GM18519 (cell line): ENCODE data around the gene CAPN11.

ENCODE experiments used
- ATAC-seq: cut with Tn5 transposase; IDR thresholded peaks from one replicate; pipeline ENCODE4 v1.9.1; 2021; ENCODE audit warnings: mild to moderate bottlenecking, moderate library complexity; ENCODE audit not compliant: unreplicated experiment, low FRiP score

The CAPN11 gene

DNA sequence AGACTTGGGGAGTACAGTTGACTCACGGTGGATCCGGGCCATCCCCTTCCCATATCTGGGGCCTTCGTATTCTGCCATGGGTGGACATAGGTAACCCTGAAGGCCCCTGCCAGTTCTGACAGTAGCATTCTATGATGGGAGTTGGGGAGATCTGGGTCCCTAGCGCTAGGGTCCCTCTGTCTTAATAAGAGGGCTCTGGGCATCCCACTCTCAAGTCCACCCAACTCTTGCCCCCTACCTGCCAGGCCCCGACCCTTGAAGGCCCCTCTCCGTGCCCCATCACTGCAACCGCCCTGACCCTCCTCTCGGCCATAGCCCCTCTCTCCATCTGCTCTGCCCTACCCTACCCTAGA lies 6.5 kb upstream of the CAPN11 start:
- ATAC-seq, result no peak

DNA sequence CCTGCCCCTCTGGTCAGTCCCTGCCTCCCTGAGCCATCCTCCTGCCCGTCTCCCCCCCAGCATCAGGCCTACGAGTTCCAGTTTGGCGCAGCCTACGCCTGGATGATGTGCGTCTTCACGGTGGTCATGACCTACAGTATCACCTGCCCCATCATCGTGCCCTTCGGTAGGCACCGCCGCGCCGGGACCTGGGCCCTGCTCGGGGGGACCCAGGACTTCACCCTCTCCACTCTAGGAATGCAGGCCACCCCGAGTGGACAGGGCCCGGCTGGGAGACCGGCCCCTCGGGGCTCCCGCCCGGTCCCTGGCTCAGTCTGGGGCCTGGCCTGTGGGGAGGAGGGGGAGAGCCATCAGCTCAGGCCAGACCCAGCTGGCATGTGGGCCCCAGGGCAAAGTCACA lies 6.1 kb upstream of the CAPN11 start:
- ATAC-seq, result no peak

DNA sequence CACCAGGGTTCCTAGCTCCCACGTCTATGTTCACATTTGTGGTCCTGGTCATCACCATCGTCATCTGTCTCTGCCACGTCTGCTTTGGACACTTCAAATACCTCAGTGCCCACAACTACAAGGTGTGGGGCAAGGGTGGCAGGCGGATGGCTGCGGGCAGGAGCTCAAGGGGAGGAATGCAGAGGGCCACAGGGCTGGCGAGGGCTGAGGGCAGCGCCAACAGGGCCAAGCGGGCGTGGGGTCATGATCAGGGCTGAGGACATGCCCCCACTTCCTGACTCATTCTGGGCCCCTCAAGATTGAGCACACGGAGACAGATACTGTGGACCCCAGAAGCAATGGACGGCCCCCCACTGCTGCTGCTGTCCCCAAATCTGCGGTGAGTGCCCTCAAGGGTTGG lies 4.6 kb upstream of the CAPN11 start:
- ATAC-seq, result no peak

DNA sequence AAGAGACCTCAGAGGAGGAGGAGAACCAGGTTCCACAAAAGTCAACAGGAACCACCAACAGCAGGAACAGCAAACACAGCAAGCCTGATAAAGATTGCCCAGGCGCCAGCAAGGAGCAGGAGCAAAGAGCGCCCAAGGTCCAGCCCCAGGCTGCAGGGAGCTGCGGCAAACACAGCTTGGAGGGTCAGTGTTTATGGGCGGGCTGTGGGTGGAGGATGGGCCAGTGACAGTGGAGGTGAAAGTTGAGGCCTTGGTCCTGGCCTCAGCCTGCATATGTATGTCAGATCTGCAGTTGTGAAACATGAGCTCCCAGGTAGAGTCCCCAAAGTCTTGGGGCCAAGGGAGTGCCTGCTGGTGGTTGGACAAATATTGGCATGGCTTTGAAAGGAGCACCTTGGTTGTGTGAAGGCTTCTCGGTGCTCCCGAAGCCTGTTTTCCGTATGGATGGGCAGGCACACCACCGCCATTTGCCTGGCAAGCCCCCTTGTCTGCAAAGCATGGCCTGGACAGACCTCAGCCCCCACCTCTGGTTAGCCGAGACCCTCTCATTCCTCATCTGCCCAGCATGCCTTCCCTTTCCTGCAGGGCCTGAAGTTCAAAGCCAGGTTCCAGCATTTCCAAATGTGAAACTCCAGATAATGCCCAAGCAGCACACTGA lies 2.0 kb upstream of the CAPN11 start:
- no peak for ATAC-seq

DNA sequence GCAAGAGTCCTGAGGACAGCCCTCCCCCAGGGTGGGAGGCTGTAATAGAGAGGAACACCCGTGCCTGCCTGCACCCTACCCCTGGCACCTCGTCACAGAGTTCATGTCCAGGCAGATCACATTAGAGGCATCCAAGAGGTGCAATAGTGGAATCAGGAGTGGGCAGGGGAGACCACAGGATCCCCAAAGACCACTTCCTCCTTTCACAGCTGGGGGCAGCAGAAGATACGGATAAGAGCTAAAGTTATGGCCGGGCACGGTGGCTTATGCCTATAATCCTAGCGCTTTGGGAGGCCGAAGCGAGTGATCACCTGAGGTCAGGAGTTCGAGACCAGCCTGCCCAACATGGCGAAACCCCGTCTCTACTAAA lies 1.5 kb upstream of the CAPN11 start:
- no peak for ATAC-seq

DNA sequence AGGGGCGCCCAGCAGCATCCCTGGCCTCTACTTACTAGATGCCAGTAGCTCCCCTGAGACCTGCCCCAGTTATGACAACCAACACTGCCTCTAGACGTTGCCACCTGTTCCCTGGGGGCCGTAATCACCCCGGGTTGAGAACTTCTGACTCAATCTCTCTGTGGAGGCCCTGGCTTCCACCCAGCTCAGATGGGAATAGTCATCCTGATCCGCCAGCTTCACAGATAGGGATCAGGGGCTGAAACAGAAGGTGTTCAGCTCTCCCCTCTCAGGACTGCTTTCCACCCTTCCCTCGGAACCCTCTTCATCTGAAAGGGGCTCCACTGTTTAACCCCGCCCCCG lies 3.3 kb downstream of the CAPN11 start:
- ATAC-seq, result no peak

DNA sequence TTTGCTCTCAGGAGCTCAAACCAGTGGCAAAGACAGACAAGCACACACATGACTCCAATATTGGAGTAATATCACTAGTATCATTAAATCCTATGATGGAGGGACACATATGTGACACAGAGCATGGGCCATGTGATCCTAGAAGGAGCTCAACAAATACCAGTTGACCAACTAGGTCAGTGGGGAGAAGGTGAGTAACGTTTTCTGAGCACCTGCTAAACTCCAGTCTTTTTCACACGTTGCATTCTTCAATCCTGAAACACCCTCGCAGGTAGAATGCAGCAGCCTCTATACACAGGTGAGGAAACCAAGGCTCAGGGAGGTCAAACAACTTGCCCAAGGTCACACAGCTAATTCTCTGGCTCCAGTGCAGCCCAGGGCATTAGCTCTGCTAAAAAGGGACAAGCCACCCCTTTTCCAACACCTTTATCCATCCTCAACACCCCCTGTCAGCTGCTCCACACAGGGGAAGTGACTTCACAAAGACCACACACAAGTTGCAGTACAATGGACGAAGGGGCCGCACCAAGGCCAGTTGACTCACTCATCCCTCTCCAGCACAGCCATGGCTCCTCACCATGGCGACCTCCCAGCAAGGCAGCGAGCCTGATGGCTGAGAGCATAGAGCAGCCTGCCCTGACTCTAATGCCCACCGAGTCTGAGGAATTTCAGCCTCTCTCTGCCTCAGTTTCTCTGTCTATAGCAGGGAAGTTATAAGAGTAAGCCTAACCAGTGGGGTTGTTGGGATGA lies 4.4 kb downstream of the CAPN11 start:
- ATAC-seq, result no peak

DNA sequence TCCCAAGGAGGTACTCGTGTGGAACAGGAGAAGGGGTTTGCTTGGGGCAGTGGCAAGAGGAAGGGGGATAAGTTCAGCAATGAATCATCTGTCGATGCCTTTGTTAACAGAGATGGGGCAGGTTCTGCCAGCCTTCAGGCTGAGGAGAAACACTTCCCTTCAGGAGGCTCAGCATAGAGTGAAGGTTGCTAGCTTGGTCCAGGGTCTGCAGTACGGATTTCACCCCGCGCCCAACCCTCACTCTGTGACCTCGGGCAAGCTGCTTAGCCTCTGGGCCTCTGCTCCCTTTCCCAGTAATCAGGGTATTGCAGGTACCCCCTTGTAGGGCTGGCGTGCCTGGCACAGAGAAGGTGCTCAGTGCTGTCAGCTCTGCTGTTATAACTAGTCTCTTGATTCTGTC lies 7.5 kb downstream of the CAPN11 start:
- ATAC-seq, result no peak

DNA sequence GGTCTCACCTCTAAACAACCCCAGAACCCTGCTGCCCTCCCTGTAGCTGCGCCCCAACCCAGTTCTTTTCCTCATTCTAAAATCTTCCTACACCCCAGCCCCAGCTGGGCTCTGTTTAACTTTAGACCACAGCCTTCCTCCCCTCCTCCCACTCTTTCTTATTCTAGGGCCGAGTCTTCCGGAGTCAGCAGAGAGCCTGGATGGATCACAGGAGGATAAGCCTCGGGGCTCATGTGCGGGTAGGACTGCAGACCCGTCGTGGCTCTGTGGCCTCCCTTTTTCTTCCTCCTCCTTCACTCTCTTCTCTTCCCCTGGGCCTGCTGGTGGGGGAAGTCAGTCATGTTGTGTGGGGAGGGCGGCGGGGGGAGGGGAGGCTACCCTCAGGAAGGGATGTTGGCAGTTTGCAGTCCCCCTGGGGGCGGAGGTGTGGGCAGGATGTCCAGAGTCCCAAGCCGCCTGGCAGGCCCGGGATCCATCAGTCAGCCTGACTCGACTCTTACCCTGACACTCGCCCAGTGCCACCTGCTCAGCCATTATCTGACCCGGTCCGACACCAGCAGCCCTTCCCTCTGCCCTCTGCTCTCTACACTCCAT lies 8.1 kb downstream of the CAPN11 start:
- no peak for ATAC-seq

DNA sequence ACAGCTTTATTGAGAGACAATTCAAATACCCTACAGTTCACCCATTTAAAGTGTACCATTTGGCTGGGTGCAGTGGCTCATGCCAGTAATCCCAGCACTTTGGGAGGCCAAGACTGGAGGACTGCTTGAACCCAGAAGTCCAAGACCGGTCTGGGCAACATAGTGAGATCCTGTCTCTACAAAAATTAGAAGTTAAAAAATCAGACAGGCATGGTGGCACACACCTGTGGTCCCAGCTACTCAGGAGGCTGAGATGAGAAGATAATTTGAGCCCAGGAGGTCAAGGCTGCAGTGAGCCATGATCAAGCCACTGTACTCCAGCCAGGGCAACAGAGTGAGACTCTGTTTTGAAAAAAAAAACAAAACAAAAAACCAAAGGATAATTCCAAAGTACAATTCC lies 8.9 kb downstream of the CAPN11 start:
- no peak for ATAC-seq

DNA sequence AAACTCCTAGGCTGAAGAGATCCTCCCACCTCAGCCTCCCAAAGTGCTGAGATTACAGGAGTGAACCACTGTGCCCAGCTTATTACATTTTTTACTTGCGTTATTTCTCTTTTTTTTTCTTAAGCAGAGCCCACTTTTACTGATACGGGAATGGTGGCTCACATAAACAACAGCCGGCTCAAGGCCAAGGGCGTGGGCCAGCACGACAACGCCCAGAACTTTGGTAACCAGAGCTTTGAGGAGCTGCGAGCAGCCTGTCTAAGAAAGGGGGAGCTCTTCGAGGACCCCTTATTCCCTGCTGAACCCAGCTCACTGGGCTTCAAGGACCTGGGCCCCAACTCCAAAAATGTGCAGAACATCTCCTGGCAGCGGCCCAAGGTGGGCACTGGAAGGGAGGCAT lies 10.5 kb downstream of the CAPN11 start:
- ATAC-seq, result no peak

DNA sequence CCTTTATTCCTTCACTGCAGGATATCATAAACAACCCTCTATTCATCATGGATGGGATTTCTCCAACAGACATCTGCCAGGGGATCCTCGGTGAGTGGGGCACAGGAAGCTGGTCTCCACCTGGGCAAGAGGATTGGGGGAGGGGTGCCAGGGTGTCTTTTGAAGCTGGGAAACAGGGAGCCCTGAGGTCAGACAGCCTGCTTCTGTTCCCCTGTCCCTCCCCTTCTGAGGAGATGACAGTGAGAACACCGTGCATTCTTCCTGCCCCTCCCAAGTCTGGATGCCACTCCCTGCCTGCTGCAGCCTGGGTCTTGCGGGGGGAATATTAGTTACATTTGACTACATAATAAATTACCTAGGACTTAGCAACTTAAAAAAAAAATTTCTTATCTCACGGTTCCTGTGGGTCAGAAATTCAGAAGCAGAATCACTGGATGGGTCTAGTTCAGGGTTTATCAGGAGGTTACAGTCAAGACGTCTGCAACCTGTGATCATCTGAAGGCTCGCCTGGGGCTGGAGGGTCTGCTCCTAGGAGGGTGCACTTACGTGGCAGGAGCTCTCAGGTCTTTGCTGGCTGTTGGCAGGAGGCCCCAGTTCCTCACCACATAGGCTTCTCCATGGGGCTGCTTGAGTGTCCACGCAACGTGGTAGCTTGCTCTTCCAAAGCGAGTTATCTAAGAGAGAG lies 11.4 kb downstream of the CAPN11 start:
- no peak for ATAC-seq

DNA sequence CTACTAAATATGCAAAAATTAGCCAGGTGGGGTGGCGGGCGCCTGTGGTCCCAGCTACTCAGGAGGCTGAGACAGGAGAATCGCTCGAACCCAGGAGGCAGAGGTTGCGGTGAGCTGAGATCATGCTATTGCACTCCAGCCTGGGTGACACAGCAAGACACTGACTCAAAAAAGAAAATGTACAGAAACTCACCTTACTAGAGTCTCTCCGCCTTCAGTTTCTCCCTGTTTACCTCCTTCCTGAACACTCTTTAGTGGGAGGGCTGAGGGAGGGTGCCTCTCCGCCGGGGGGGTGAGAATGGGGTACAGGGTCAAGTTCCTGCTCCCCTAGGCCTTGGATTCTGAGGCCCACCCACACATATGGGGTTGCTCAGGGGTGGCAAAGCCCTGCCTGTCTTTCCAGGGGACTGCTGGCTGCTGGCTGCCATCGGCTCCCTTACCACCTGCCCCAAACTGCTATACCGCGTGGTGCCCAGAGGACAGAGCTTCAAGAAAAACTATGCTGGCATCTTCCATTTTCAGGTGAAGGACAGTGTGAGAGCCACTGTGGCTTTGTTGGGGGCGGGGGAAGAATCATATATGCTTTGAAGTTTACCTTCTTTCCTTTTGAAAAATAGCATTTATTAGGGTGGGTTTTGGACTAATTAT lies 13.4 kb downstream of the CAPN11 start:
- ATAC-seq, result no peak

DNA sequence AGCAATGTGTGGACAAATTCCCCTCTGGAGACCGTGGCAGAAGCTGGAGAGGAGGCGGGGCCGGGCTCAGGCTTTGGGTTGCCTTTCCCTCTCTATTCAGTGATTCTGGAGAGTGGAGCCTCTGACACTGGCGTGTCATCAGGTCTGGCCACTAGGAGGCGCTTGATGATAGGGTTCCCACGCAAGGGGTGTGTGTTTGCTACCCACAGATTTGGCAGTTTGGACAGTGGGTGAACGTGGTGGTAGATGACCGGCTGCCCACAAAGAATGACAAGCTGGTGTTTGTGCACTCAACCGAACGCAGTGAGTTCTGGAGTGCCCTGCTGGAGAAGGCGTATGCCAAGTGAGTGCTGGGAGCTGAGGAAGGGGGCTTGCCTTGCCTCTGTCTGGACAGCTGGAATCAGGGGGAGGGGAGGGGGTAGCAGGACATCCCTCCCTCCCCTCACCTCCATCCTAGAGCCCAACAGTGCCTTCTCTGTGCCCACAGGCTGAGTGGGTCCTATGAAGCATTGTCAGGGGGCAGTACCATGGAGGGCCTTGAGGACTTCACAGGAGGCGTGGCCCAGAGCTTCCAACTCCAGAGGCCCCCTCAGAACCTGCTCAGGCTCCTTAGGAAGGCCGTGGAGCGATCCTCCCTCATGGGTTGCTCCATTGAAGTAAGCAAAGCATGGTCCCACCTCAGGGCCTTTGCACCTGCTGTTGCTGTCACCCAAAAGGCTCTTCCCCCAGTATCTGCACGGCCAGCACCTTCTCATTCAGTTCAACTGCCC lies 14.3 kb downstream of the CAPN11 start:
- ATAC-seq, result no peak

DNA sequence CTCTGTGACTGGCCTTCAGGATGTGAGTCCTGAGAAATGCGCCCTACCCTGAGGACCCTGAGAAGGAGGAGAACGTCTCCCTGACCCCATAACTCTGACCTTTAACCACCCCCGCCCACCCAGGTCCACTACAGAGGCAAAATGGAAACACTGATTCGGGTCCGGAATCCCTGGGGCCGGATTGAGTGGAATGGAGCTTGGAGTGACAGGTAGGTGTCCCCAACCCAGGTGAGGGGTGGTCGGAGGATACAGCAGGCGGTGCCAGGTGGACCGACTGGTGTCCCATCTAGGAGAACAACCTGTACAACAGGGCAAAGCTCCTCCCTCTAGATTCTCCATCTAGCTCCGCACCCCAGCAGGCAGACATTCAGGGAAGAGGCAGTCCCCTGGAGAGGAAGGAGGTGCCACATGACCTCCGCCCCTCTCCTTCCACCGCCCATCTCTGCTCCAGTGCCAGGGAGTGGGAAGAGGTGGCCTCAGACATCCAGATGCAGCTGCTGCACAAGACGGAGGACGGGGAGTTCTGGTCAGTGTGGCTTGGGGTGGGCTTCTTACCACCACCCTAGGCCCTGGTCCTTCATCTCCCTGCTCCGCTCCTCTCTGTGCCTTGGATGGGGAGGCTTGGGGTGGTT lies 17.6 kb downstream of the CAPN11 start:
- no peak for ATAC-seq

DNA sequence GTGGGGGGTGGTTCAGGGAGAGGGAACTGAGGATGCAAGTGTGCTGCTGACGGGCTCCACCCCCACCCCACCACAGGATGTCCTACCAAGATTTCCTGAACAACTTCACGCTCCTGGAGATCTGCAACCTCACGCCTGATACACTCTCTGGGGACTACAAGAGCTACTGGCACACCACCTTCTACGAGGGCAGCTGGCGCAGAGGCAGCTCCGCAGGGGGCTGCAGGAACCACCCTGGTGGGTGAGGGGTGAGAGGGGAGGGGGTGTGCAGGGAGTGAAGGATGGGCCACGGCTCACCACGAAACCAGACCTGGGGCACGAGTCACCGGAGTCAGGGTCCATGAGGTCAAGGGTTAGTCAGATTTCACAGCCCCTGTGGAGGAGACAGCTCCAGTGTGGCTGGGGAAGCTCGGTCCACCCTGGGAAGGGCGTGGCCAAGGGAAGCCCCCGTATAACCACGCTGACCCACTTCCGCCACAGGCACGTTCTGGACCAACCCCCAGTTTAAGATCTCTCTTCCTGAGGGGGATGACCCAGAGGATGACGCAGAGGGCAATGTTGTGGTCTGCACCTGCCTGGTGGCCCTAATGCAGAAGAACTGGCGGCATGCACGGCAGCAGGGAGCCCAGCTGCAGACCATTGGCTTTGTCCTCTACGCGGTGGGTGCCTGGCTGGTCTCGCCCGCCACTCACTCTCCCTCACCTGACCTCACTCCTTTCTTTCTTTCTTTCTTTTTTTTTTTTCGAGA lies 18.3 kb downstream of the CAPN11 start:
- ATAC-seq, result no peak

DNA sequence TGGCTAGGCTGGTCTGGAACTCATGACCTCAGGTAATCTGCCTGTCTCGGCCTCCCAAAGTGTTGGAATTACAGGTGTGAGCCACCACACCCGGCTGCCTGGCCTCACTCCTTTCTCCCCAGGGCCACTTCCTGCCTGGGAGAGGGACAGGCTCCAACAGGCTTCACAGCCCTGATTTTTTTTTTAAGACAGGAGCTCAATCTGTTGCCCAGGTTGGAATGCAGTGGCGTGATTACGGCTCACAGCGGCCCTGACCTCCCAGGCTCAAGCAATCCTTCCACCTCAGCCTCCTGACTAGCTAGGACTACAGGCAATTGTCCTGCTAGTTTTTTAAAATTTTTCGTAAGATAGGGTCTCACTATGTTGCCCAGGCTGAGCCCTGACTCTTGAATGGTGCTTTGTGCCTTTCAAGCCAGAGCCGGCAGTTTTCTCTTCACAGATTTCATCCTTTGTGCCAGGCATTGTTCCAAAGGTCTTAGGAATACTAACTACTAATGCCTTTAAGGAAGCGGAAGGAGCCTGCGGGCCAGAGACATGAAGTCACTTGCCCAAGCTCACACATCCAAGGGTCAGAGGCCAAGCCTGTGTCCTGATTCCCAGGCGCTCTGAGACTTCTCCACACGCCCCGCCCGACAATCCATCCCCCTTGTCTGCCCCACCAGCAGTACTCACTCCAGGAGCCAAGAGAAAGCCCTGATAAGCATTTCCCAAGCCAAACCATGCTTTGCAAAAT lies 19.2 kb downstream of the CAPN11 start:
- no peak for ATAC-seq

DNA sequence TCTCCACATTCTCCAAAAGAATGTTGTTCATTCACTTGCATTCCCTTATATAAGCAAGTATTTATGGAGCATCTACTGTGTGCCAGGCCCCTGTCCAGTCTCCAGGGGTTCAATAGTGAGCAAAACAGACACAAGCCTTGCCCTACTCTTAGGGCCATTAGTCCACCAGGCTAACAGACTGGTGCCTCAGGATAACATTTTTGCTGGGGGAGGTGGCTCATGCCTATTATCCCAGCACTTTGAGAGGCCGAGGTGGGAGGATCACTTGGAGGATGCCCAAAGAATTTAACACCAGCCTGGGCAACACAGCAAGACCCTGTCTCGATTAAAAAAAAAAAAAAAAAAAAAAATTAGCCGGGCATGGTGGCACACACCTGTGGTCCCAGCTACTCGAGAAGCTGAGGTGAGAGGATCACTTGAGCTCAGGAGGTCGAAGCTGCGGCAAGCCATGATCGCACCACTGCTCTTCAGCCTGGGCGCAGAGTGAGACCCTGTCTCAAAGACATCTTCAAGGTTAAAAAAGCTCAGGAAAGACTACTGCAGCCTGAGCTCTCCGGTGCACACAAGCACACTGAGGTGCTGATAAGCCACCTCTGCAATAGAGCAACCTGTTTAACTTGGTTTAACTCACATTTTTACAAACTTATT lies 19.9 kb downstream of the CAPN11 start:
- ATAC-seq, result no peak
